ENCODE results near the gene LPIN1. TPM values are rescaled to one million over a fixed set of nuclear protein-coding genes. Genes with fewer than 3 reads are reported as not detected.
A peak's percentile ranks its signal among the peaks of the same experiment; 100 is the strongest.
"Not testable (repeated sequence)": the region's sequence is repeated elsewhere in the genome, so short reads cannot be mapped to it uniquely, and the experiment has no call there.

The LPIN1 gene
- total RNA-seq, 1 donor from 2014 or later, result 43.9 TPM

GRCh38 chr2:11809586-11810236 is 63.3 kb downstream of the LPIN1 start:
- no peak overlapping the region for H3K4me3 Mint-ChIP-seq
- no peak for DNase-seq (ENCODE audit: low read depth, low spot score)
- no peak overlapping the region for H3K27ac Mint-ChIP-seq (ENCODE audit: unreplicated experiment)
- H3K4me1 Mint-ChIP-seq, result no peaks in the 10 kb centered on the region
- TF ChIP-seq CTCF (conservative IDR thresholded peaks at IDR 0.05), result no peak
- H3K27me3 Mint-ChIP-seq (ENCODE audit: low read depth), result no peaks in the 10 kb centered on the region
- H3K36me3 Mint-ChIP-seq (ENCODE audit: low read depth), result peaks cover 34% of the 10 kb centered on the region
- H3K9me3 Mint-ChIP-seq, result no peaks in the 10 kb centered on the region

- Mint-ChIP-seq H3K4me1 (no peaks in the 10 kb centered on the region), H3K27me3 (ENCODE audit: low read depth) (no peaks in the 10 kb centered on the region), H3K9me3 (no peaks in the 10 kb centered on the region), H3K27ac (ENCODE audit: unreplicated experiment) (no peak overlapping the region), H3K36me3 (ENCODE audit: low read depth) (peaks cover 33% of the 10 kb centered on the region), H3K4me3 (no peak overlapping the region)
- TF ChIP-seq CTCF (conservative IDR thresholded peaks at IDR 0.05), result no peak
- no peak for DNase-seq (ENCODE audit: low read depth, low spot score)
Measured at GRCh38 chr2:11810237-11810977, 64.0 kb downstream of the LPIN1 start.

GRCh38 chr2:11811036-11811654 is 64.7 kb downstream of the LPIN1 start:
- Mint-ChIP-seq H3K27me3 (ENCODE audit: low read depth) (no peaks in the 10 kb centered on the region), H3K9me3 (no peaks in the 10 kb centered on the region), H3K4me3 (no peak overlapping the region), H3K27ac (ENCODE audit: unreplicated experiment) (no peak overlapping the region), H3K4me1 (no peaks in the 10 kb centered on the region), H3K36me3 (ENCODE audit: low read depth) (peaks cover 34% of the 10 kb centered on the region)
- TF ChIP-seq CTCF (conservative IDR thresholded peaks at IDR 0.05), result no peak
- no peak for DNase-seq (ENCODE audit: low read depth, low spot score)

GRCh38 chr2:11812466-11813248 is 66.2 kb downstream of the LPIN1 start:
- DNase-seq (ENCODE audit: low read depth, low spot score), result no peak
- H3K9me3 Mint-ChIP-seq, result peaks cover 3% of the 10 kb centered on the region
- H3K27ac Mint-ChIP-seq (ENCODE audit: unreplicated experiment), result peak overlapping the region; percentile 46
- H3K36me3 Mint-ChIP-seq (ENCODE audit: low read depth), result peaks cover 44% of the 10 kb centered on the region
- no peak for TF ChIP-seq CTCF (conservative IDR thresholded peaks at IDR 0.05)
- no peaks in the 10 kb centered on the region for H3K27me3 Mint-ChIP-seq (ENCODE audit: low read depth)
- no peaks in the 10 kb centered on the region for H3K4me1 Mint-ChIP-seq
- no peak overlapping the region for H3K4me3 Mint-ChIP-seq

GRCh38 chr2:11813345-11813744 is 66.9 kb downstream of the LPIN1 start:
- H3K36me3 Mint-ChIP-seq (ENCODE audit: low read depth), result peaks cover 41% of the 10 kb centered on the region
- not testable (repeated sequence) for DNase-seq (ENCODE audit: low read depth, low spot score); H3K4me1 Mint-ChIP-seq; H3K27ac Mint-ChIP-seq (ENCODE audit: unreplicated experiment); H3K4me3 Mint-ChIP-seq; H3K9me3 Mint-ChIP-seq; H3K27me3 Mint-ChIP-seq (ENCODE audit: low read depth)
